RWPE2 (cell line): ENCODE measurements around the gene DOCK10.

ENCODE experiments used
- ATAC-seq: fragments of 200-7000 bp; cut with Tn5 transposase; 3 replicates; pipeline ENCODE4 v1.9.1; 2021; ENCODE audit warnings: low read depth
- DNase-seq: peaks from one replicate; pipeline ENCODE4 v3.0.0-alpha.2; 2020; ENCODE audit warnings: low spot score
- H3K27ac ChIP-seq: fragments of 450-650 bp; 2 replicates; pipeline ENCODE4 v1.5.1; 2017; ENCODE audit warnings: mild to moderate bottlenecking; ENCODE audit not compliant: poor library complexity, severe bottlenecking
- H3K27me3 ChIP-seq: fragments of 250-450 bp; sonication (Bioruptor Pico); 2 replicates; pipeline ENCODE4 v1.5.1; 2021; ENCODE audit warnings: mild to moderate bottlenecking, moderate library complexity; ENCODE audit not compliant: insufficient read depth, poor library complexity, severe bottlenecking
- H3K36me3 ChIP-seq: fragments of 250-450 bp; sonication (Bioruptor Pico); 2 replicates; pipeline ENCODE4 v1.5.1; 2020; ENCODE audit warnings: low read depth, mild to moderate bottlenecking, moderate library complexity
- H3K4me1 ChIP-seq: fragments of 250-450 bp; sonication (Bioruptor Pico); 2 replicates; pipeline ENCODE4 v1.5.1; 2021; ENCODE audit warnings: mild to moderate bottlenecking, moderate library complexity; ENCODE audit not compliant: insufficient read depth, poor library complexity, severe bottlenecking
- H3K4me3 ChIP-seq: fragments of 250-450 bp; sonication (Bioruptor Pico); 2 replicates; pipeline ENCODE4 v1.5.1; 2021; ENCODE audit warnings: mild to moderate bottlenecking, moderate library complexity; ENCODE audit not compliant: severe bottlenecking
- H3K9me3 ChIP-seq: fragments of 250-450 bp; sonication (Bioruptor Pico); 2 replicates; pipeline ENCODE4 v1.5.1; 2021; ENCODE audit warnings: mild to moderate bottlenecking, moderate library complexity; ENCODE audit not compliant: severe bottlenecking
- TF ChIP-seq, protein P1 (sequence below): fragments of 450-650 bp; IDR thresholded peaks from one replicate; pipeline ENCODE4 v1.5.1; 2017; ENCODE audit warnings: mild to moderate bottlenecking, moderate library complexity; ENCODE audit not compliant: poor library complexity, severe bottlenecking

DOCK10 gene

DNA sequence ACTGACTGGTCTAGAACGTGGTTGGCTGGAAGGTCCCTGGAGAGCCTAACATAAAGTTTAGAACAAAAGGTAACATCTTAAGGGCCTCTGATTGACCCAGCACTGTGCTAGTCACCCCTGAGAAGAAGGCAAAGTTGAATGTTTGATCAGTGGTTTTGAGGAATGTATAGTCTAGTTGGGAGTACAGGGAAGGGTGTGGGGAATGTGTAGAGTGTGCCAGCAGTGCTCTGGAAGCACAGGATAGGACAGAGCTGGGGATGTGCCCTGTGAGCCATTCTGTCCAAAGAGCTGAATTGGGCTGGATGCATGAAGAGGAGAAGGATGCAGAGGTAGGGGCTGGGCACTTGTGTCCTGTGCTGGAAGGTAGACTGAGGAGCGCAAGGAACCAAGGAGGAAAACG lies 41.0 kb upstream of the DOCK10 start:
- H3K27me3 ChIP-seq: no peaks in the 10 kb centered on the region
- peak; percentile 61 for ATAC-seq
- TF ChIP-seq, protein P1, sequence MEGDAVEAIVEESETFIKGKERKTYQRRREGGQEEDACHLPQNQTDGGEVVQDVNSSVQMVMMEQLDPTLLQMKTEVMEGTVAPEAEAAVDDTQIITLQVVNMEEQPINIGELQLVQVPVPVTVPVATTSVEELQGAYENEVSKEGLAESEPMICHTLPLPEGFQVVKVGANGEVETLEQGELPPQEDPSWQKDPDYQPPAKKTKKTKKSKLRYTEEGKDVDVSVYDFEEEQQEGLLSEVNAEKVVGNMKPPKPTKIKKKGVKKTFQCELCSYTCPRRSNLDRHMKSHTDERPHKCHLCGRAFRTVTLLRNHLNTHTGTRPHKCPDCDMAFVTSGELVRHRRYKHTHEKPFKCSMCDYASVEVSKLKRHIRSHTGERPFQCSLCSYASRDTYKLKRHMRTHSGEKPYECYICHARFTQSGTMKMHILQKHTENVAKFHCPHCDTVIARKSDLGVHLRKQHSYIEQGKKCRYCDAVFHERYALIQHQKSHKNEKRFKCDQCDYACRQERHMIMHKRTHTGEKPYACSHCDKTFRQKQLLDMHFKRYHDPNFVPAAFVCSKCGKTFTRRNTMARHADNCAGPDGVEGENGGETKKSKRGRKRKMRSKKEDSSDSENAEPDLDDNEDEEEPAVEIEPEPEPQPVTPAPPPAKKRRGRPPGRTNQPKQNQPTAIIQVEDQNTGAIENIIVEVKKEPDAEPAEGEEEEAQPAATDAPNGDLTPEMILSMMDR: no peak

GRCh38 chr2:225076125-225076524 lies 33.9 kb upstream of the DOCK10 start:
- Histone ChIP-seq H3K4me1 (no peaks in the 10 kb centered on the region), H3K9me3 (no peaks in the 10 kb centered on the region), H3K36me3 (no peaks in the 10 kb centered on the region), H3K27ac (no peak overlapping the region), H3K4me3 (no peak overlapping the region), H3K27me3 (no peaks in the 10 kb centered on the region)
- TF ChIP-seq, protein P1: no peak
- ATAC-seq (no peak), DNase-seq (no peak)

More for the DNA sequence above, 41.0 kb upstream of the DOCK10 start:
- Histone ChIP-seq H3K27ac (no peak overlapping the region), H3K36me3 (no peaks in the 10 kb centered on the region), H3K9me3 (no peaks in the 10 kb centered on the region), H3K4me3 (no peak overlapping the region), H3K4me1 (no peaks in the 10 kb centered on the region)
- no peak for DNase-seq

GRCh38 chr2:225074919-225075681 lies 32.8 kb upstream of the DOCK10 start:
- Histone ChIP-seq H3K4me1 (no peaks in the 10 kb centered on the region), H3K4me3 (no peak overlapping the region), H3K36me3 (no peaks in the 10 kb centered on the region), H3K27ac (no peak overlapping the region), H3K27me3 (no peaks in the 10 kb centered on the region), H3K9me3 (no peaks in the 10 kb centered on the region)
- no peak for DNase-seq
- ATAC-seq: no peak
- TF ChIP-seq, protein P1: no peak

GRCh38 chr2:225074366-225074765 lies 32.1 kb upstream of the DOCK10 start:
- no peaks in the 10 kb centered on the region for H3K27me3 ChIP-seq
- TF ChIP-seq, protein P1: no peak
- H3K4me3 ChIP-seq: no peak overlapping the region
- no peaks in the 10 kb centered on the region for H3K4me1 ChIP-seq
- no peaks in the 10 kb centered on the region for H3K36me3 ChIP-seq
- no peaks in the 10 kb centered on the region for H3K9me3 ChIP-seq
- H3K27ac ChIP-seq: no peak overlapping the region
- no peak for ATAC-seq
- no peak for DNase-seq

DNA sequence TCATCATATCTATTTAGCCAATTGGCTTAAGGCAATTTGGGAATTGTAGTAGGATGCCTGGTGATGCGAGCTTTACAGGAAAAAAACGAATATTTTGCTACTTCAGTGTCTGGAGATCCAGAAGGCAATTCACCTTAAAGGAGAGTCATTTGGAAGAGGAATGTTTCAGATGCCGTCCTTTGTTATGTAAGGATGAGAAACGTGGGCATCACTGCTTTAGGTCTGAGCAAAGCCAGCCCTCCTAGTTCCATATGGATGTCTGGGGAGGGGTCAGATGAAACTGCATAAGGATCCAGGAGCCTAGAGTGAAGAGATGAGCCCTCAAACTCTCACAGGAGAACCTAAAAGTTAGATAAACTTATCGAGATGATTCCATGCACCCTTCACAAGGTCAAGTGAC lies 30.9 kb upstream of the DOCK10 start:
- no peaks in the 10 kb centered on the region for H3K27me3 ChIP-seq

More for the DNA sequence above, 30.9 kb upstream of the DOCK10 start:
- TF ChIP-seq, protein P1: no peak
- H3K9me3 ChIP-seq: peaks cover under 1% of the 10 kb centered on the region
- H3K27ac ChIP-seq: no peak overlapping the region
- H3K4me1 ChIP-seq: no peaks in the 10 kb centered on the region
- DNase-seq (no peak), ATAC-seq (no peak)
- H3K36me3 ChIP-seq: no peaks in the 10 kb centered on the region
- H3K4me3 ChIP-seq: no peak overlapping the region
